GM19240 (cell line): ENCODE data around the gene CASR.

Experiments used
- DNase-seq: peaks from one replicate; pipeline ENCODE4 v3.0.0; 2011; ENCODE audit warnings: low spot score; ENCODE audit not compliant: insufficient read length

Gene CASR

DNA sequence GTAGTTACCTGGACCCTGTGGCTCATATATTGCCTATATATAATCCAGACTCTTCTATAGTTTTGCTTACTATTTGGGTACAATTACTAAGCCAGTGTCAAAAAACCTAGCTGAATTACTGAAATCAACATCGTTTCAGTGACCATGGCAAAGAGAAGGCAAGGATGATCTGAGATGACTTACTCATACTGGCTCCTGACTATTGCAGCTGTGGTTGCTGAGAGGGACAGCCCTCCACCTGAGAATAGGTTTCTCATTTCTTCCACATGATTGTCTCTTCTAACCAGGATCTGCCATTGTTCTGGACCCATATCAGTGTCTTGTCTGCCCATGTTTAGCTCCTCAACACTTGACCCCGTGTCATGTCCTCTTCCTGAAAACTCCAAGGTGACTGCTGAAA, 30.2 kb downstream of the CASR start:
- DNase-seq: no peak

DNA sequence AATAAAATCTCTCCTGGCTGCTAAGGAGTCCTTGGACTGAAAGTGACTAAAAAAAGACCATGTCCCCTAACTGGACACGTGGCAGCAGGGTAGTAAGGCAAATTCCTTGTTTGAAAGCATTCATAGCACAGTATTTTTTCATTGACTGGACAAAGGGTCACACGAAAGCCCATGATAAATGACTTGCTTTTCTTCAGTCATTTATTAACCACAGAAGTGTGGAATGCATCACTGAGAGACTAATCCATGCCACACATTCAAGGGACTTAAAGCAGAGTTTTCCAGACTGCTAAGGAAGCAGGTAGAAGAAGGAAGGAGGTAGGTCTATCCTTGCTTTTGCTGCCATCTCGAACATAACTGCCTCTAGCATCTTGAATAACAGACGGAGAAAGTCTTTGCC, 31.2 kb downstream of the CASR start:
- DNase-seq: no peak

DNA sequence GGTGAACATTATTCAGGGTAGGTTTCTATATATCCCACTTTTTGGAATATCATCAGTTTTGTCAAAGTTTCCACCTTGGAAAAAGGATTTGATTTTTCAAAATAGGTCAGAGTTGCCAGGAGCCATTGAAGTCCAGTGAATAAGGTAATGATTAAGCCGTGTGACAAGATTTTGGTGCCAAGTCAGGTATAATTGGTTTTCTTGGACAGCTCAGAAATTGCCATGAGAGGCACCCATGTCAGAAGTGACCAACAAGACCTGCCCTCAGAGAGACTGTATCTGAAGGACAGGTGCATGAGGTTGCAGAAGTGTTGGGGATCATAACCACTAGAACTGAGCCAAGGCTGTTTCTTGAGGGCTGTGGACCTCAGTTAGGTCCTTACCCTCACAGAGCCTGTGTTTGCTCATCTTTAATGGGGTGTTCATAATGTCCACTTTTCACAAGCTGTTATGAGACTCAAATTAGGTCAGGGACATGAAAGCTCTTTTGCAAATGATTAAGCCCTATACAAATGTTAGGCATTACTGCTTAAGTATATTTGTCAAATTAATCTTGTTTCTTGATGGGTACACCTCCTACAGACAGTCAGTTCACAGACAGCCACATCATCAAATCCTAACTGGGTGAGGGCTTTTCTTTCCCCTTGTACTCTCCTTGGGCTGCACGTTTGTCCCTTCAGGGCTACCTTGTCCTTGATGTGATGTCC, 32.3 kb downstream of the CASR start:
- DNase-seq: no peak

DNA sequence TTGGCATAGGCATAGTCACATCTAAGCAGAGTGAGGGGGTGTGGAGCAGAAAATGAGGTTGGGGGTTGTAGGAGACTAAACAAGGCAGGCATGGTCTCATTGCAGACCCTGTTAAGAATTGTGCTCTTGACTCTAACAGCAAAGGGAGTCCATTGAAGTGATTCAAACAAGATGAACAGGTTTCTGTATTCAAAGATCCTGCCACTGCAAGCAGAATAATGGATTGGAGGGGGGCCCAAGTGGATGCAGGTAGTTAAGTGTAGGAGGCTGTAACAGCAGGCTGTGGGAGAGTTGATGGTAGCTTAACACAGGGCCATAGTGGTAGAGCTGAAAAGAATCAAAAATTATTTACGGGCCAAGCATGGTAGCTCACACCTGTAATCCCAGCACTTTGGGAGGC, 34.4 kb downstream of the CASR start:
- DNase-seq: no peak

DNA sequence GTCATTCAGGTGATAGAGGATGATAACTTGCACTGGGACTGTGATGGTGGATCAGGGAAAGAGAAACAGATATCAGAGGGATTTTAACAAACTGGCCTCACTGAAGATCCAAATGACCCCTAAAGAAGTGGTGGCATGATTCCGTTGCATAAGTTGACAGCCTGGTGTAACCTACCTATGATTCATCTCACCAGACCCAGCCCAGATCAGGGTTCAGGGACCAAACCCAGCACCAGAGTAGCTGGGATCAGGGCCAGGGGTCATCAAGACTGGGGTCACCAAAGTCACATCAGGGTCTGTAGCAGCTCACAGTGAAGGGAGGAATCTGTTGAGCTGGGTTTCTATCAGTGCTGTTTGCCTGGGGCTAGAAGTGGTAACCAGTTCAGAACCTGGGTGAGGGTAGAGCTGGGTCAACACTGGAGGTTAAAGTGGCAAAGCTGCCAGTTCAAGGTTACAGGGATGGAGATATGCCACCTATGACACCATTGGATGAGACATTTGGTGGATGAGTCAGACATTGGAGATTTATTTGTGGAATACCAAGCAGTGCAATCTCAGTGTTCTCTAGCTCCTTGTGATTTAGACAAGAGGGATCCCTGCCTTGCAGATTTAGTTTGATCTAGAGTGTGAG, 35.9 kb downstream of the CASR start:
- no peak for DNase-seq

DNA sequence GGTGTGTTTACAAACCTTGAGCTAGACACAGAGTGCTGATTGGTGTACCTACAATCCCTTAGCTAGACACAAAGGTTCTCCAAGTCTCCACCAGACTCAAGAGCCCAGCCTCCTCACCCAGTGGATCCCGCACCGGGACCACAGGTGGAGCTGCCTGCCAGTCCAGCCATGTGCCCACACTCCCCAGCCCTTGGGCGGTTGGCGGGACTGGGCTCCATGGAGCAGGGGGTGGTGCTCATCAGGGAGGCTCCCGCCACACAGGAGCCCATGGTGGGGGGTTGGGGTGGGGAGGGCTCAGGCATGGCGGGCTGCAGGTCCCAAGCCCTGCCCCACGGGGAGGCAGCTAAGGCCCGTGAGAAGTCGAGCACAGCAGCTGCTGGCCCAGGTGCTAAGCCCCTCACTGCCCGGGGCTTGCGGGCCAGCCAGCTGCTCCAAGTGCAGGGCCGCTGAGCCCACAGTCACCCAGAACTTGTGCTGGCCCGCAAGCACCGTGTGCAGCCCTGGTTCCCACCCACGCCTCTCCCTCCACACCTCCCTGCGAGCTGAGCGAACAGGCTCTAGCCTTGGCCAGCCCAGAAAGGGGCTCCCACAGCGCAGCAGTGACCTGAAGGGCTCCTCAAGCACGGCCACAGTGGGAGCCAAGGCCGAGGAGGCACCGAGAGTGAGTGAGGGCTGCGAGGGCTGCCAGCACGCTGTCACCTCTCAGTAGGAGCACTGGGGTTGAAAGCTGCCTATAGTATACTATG, 43.7 kb downstream of the CASR start:
- no peak for DNase-seq

DNA sequence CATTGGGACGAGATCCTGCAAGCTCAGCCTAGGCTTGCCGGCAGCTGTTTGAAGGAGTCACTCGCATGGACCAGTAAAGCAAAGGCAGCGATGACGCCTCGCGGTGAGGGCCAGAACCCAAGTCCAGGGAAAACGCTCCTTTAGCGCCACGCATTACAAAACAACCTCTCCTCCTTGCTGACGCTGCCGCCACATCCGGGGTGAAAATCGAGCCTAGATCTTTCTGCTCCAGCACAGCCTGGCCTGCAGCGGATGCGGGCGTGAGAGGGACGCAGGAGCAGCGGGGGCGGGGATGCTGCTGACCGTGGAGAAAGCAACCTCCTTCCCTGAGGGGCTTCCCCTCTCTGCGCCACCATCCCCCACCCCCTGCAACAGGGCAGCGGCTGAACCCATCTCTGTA, 46.7 kb downstream of the CASR start:
- DNase-seq: no peak

DNA sequence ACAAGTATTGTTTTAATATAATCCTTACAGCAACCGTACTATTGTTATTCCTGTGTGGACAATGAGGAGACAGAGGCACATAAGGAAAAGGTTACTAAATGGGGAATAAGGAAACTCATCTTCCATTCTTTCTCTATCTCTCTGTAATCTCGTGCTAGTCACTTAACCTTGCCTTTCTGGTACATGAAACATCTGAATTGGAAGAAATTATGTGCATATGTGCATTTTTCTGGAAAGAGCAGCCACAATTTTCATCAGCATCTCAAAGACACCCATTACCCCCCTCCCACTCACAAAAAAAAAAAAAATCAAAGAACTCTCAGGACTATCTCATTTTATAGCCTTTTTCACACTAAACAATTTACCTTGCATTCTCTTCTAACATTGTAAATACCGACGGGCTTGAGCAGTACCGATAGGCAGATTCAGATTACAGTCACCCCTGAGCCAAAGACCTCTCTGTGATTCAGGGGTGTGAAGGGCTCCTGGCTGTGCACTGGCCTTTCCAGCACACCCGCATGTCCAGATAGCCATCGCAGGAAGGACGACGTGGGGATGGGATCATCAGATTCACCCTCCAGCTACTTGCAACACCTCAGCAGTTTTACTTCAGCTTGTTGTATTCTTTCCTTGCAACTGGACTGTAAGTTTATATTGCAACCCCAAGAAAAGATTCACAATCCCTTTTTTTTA, 48.1 kb downstream of the CASR start:
- DNase-seq: no peak

DNA sequence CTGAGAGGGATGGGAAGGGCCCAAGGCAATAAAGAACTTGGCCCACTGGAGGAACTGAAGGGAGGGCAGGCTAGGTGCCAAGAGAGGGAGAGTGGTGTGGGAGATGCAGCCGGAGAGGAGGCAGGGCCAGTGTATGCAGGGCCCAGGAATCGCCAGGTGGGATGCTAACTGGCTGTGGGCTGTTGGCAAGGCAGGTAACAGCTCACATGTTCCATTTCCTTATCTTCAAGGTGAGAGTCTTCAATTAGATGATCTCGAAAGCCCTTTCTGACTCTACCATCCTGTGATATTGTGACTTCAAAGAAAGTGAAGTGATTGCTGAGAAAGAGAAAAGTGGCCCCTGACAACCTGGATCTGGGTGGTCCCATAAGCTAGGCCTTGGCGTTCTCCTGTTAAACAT, 49.0 kb downstream of the CASR start:
- DNase-seq: no peak

DNA sequence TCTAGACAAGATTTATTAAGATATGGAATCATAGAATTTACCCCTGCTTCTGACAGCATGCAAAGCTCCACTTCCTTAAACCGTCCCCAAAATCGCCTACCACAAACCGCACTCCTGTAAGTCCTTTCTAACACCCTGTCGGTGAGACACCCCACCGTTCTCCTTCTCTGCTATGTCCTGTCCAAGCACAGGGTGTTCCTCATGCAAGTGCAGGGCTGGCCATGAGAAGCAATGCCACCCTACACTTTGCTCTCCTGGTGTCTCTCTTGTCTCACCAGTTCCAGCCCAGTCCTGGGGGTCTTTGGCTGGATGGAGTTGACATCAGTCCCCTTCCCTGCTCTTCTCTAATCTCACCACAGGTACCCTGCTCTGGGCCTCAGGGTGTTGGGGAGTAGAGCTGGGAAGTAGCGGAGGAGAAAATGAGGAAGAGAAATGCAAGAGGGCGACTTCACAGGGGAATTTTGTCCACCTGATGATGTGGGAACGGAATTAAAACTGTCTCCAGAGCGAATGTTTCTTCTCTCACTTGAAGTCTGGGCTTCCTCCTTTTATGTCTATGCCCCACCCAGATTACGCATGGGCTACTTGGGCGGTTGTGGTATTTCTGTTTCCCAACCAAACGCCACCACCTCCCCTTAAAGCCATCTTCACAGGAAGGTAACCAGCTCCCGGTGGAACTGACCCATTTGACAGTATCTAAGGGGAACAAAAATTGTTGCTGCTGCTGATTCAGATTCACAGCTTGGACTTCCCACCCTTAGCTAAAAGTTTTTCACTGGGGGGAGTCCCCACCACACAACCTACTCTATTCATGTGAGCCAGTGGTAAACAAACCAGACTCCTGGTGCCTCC, 49.9 kb downstream of the CASR start:
- DNase-seq: peak; percentile 38

DNA sequence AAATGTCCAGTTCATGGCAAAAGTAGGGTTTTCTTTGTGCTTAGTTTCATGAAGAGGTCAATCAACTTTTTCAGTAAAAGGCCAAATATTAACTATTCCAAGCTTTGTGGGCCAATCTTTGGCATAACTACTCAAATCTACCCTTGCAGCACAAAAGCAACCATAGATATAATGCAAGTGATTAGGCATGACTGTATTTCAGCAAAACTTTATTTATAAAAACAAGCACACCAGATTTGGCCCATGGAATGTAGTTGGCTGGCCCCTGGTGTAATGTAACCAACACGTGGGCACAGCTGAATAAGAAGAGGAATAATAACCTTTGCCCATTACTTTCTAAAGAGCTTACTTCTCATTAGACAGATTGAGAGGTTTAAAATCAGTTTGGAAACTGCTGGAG, 50.6 kb downstream of the CASR start:
- DNase-seq: no peak

DNA sequence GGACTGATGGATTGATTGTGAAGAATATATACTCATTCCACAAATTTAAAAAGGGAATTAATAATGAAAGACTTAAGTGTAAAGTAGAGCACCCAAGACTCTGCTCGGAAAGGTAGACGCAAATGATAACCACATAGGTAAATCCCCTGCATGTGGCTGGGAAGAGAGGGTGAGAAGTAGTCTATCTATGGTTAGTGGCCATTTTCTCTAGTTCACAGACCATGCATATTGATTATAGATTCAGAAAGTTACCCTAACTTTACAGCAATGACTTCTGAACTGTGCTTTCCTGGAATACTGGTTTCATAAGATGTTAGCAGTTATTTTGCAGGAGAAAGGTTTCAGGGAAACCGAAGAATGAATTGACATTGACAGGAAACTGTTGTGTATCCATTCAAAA, 51.7 kb downstream of the CASR start:
- DNase-seq: no peak

DNA sequence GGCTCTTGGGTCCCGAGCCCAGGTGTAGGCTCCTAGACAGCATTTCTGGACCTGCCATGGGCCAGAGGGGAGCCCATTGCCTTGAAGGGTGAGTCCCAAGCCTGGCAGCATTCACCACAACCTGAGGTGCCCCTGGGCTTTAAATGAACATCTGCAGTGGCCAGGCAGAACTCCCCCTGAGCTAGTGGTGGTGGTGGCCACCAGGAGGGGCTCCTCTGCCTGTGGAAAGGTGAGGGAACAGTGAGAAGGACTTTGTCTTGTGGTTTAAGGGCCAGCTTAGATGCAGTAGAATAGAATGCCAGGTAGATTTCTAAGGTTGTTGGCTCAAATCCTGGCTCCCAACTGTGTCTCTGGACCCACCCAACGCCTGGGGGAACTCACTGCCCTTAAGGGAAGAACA, 55.6 kb downstream of the CASR start:
- DNase-seq: no peak

DNA sequence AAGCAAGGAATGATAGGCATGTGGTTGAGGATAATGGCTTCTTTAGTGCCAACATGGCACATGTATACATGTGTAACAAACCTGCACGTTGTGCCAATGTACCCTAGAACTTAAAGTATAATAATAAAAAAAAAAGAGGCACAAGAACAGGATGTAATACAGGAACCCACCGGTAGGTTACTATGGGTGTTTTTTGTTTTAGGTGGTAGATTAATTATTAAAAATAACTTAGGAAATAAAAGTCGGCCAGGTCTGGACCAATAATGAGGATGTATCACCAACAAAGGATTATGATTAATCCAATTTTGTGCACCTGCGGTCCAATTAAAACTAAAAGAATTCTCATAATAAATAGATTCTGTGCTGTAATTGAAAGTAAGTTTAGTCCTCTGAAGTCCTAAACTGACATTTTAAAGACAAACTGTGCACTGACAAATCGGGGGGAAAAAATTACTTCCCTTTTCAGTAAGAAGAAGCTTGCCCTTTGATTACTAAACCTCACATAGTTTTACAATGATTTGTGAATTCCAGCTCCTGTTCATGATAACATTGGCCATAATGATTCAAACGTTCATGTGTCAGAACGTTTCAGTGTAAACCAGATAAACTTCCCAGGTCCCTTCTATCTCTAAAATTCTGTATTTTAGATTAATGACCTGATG, 62.2 kb downstream of the CASR start:
- no peak for DNase-seq

DNA sequence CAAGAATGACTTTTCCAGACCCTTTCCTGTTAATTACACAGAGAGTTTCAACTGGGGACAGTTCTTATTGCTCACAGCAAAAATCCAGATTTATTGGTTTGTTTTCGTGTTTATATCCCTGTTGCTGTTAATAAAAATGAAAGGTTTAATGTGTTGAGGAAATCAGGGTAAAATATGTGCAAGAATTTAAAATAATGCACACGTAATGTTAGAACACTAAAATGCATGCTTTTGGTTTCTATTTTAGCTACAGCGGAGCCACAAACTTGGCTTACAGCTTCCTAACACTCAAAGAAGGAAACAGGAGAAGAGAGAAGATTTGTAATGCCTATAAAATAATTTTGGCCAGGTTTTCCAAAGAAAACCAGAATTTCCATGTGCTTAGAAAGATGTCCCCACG, 62.7 kb downstream of the CASR start:
- DNase-seq: no peak

DNA sequence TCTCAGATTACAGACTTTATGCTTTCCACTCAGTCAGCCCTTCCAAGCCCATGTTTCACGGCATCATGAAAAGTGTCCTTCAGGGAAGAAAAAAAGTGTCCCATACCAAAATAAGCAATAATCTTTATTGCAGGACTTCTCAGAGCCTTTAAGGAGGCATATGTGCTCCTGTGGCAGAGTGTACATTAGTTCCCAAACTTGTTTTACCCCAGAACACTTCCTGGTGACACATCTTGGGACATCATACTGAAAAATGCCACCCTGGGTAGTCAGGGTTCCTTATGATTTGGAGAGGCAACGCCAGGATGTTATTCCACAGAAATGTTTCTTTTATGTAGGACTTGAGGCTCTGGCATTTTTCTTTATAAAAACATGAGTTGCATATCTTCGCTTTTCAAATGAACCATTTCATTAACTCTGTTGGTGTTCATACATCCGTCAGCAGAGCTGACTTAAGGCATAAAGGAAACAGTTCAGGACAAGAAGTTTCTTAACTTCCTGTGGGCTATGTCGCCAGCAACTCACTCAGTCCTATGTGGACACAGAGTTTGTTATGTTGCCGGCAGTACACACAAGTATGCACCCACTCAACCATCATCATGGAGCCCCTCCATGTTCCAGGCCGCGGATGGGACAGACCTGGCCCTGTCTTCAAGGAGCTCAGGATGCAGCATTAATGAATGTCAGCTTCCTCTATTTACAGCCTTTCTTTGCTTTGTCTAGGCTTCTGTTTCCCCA, 63.8 kb downstream of the CASR start:
- DNase-seq: no peak

DNA sequence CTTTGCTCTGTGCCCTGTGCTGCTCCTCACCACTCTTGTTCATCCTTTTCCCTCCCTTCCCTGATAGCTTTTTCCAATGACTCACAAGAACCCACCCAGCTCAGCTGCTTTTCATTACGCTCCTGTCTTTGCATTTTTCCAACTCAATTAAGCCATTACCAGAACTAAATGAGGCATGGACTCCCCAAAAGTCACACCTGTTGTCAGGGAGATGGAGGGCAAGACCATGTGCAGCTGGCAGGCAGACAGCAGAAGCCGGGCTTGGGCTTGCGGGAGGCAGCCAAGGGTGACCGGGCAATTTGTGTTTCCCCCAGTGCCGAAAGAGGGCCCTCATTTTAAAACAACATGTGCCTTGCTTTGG, 64.3 kb downstream of the CASR start:
- no peak for DNase-seq

DNA sequence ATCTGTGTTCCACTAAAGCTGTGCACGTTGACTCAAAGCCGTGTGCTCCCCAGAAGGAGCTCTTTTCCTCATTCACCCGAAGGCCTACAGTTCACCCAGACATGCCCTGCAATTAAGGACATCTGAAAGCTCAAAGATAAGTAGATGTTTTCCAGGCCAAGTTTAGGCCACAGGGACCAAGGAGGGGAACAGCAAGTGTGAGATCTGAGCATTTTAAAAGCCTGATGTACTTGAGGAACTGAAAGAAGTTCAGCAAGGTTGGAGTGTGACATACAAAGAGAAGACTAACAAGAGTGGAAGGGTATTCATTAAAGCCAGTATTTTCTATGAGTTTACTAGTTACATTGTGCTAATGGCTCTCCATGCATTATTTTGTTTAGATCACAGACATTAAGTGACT, 68.0 kb downstream of the CASR start:
- DNase-seq: no peak

DNA sequence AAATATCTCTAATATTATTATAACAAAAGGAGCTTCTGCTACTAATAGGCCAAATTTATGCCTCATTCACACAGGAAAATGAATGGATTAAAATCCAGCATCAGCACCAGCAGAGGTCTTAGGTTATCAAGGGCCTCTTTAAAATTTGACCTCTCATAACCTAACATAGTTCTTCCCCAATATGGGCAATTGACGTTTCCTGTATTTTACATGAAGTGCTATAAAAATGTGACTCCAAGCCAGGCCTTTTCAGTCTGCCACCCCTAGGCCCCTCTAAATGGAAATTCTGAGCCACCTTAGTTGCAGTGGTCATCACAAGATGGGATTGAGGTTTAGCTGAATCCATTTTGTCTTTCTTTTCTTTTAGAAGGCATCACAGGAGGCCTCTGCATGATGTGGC, 70.1 kb downstream of the CASR start:
- DNase-seq: no peak

DNA sequence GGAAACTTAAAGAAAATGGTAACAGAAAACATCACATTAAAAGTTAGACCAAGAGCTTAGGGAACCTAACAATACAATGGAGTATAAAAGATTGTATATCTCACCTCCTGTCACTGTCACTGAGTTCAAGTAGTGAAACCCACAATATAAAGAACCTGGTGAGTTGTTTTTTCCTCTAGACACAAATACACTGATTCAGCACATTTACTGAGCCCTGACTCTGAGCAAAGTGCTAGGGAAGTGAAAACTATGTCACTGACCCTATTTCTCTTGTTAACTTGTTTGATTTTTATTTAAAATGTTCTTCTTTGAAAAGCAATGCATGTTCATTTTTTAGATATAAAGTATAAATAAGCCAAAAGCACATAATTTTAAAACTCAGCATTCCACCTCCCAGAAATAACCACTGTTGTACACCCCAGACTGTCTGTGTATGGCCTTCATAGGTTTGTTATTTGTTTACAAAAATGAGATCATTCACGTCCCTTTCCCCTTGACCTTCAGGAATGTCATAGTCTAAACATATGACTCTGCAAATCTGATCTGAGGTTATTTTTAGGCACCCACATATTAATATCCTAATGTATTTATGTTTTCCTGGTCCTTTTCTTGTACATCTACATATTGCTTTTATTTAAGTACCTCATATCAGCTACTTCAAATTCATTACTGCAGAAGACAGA, 72.4 kb downstream of the CASR start:
- no peak for DNase-seq
